NCI-H82 (cell line): Measurements from ENCODE around the gene NRXN3.

Experiments
- DNase-seq: peaks from one replicate; lab custom pipeline; 2025; lab: John Stamatoyannopoulos, UW

Gene NRXN3

GRCh38 chr14:79693935-79694334, 1523.8 kb downstream of the NRXN3 start:
- DNase-seq, result peak; percentile 18

- DNase-seq, result no peak
Observed at GRCh38 chr14:79695307-79695706, 1525.1 kb downstream of the NRXN3 start.

GRCh38 chr14:79698298-79698711, 1528.1 kb downstream of the NRXN3 start:
- no peak for DNase-seq

GRCh38 chr14:79699206-79699605, 1529.0 kb downstream of the NRXN3 start:
- no peak for DNase-seq

GRCh38 chr14:79701371-79701770, 1531.2 kb downstream of the NRXN3 start:
- no peak for DNase-seq

GRCh38 chr14:79702197-79702596, 1532.0 kb downstream of the NRXN3 start:
- no peak for DNase-seq

GRCh38 chr14:79703209-79703608, 1533.0 kb downstream of the NRXN3 start:
- DNase-seq, result no peak

- DNase-seq, result no peak
Observed at GRCh38 chr14:79704041-79704807, 1534.1 kb downstream of the NRXN3 start.

- DNase-seq, result peak; percentile 3
Observed at GRCh38 chr14:79705126-79705894, 1535.1 kb downstream of the NRXN3 start.

GRCh38 chr14:79706382-79706781, 1536.2 kb downstream of the NRXN3 start:
- peak; percentile 30 for DNase-seq

- DNase-seq, result peak; percentile 35
Observed at GRCh38 chr14:79708426-79709388, 1538.5 kb downstream of the NRXN3 start.

- DNase-seq, result no peak
Observed at GRCh38 chr14:79709573-79709972, 1539.4 kb downstream of the NRXN3 start.

- DNase-seq, result no peak
Observed at GRCh38 chr14:79712302-79712950, 1542.3 kb downstream of the NRXN3 start.

GRCh38 chr14:79721399-79722084, 1551.4 kb downstream of the NRXN3 start:
- DNase-seq, result peak; percentile 96

- DNase-seq, result no peak
Observed at GRCh38 chr14:79724934-79725717, 1555.0 kb downstream of the NRXN3 start.

GRCh38 chr14:79727900-79728299, 1557.7 kb downstream of the NRXN3 start:
- no peak for DNase-seq

GRCh38 chr14:79728331-79728730, 1558.2 kb downstream of the NRXN3 start:
- DNase-seq, result no peak

GRCh38 chr14:79729731-79730130, 1559.6 kb downstream of the NRXN3 start:
- no peak for DNase-seq

- no peak for DNase-seq
Observed at GRCh38 chr14:79730196-79730595, 1560.0 kb downstream of the NRXN3 start.

GRCh38 chr14:79730953-79731352, 1560.8 kb downstream of the NRXN3 start:
- no peak for DNase-seq
